ENCODE measurements around the gene ACTA2.

The ACTA2 gene

GRCh38 chr10:88895250-88895649 is 57.3 kb downstream of the ACTA2 start:
- Histone ChIP-seq H3K4me1 (ENCODE audit: insufficient read depth, low read length, severe bottlenecking) (peaks cover 8% of the 10 kb centered on the region), H3K9me2 (ENCODE audit: low read depth, low read length) (no peaks in the 10 kb centered on the region), H3F3A (ENCODE audit: insufficient read depth, low read length) (no peaks in the 10 kb centered on the region), H3K4me3 (ENCODE audit: low read depth, low read length, poor library complexity, severe bottlenecking) (no peak overlapping the region), H3K27me3 (ENCODE audit: insufficient read depth, low read length) (no peaks in the 10 kb centered on the region), H2AFZ (ENCODE audit: low read length) (no peak overlapping the region), H3K9me3 (ENCODE audit: low read length) (no peaks in the 10 kb centered on the region), H3K36me3 (ENCODE audit: insufficient read depth, low read length) (no peaks in the 10 kb centered on the region), H3K27ac (ENCODE audit: low read depth, low read length, poor library complexity, severe bottlenecking) (no peak overlapping the region), H3K9ac (ENCODE audit: low read length) (no peak overlapping the region), H3K4me2 (ENCODE audit: low read length) (no peak overlapping the region), H3K79me2 (ENCODE audit: insufficient read depth, low read length) (0 out of 2 replicates have a peak, but pooled peaks cover 5% of the 10 kb centered on the region), H4K20me1 (ENCODE audit: insufficient read depth, low read length) (no peaks in the 10 kb centered on the region)
- TF ChIP-seq EZH2 (IDR thresholded peaks at IDR 0.05; ENCODE audit: borderline replicate concordance, low read length) (no peak), CTCF (IDR thresholded peaks at IDR 0.05; ENCODE audit: low read length) (no peak)

GRCh38 chr10:88893611-88894010 is 59.0 kb downstream of the ACTA2 start:
- Histone ChIP-seq H3K4me2 (ENCODE audit: low read length) (no peak overlapping the region), H3K9ac (ENCODE audit: low read length) (no peak overlapping the region), H3F3A (ENCODE audit: insufficient read depth, low read length) (no peaks in the 10 kb centered on the region), H3K36me3 (ENCODE audit: insufficient read depth, low read length) (no peaks in the 10 kb centered on the region), H3K27ac (ENCODE audit: low read depth, low read length, poor library complexity, severe bottlenecking) (no peak overlapping the region), H3K79me2 (ENCODE audit: insufficient read depth, low read length) (peaks cover 9% of the 10 kb centered on the region; the same call in 1 of the 2 replicates), H3K9me3 (ENCODE audit: low read length) (no peaks in the 10 kb centered on the region), H2AFZ (ENCODE audit: low read length) (no peak overlapping the region), H4K20me1 (ENCODE audit: insufficient read depth, low read length) (no peaks in the 10 kb centered on the region), H3K9me2 (ENCODE audit: low read depth, low read length) (no peaks in the 10 kb centered on the region), H3K4me1 (ENCODE audit: insufficient read depth, low read length, severe bottlenecking) (peaks cover 16% of the 10 kb centered on the region), H3K27me3 (ENCODE audit: insufficient read depth, low read length) (no peaks in the 10 kb centered on the region), H3K4me3 (ENCODE audit: low read depth, low read length, poor library complexity, severe bottlenecking) (no peak overlapping the region)
- no peak for TF ChIP-seq EZH2 (IDR thresholded peaks at IDR 0.05; ENCODE audit: borderline replicate concordance, low read length)
- TF ChIP-seq CTCF (IDR thresholded peaks at IDR 0.05; ENCODE audit: low read length), result no peak

- Histone ChIP-seq H3K79me2 (ENCODE audit: insufficient read depth, low read length) (peaks cover 9% of the 10 kb centered on the region), H3K9me2 (ENCODE audit: low read depth, low read length) (no peaks in the 10 kb centered on the region), H2AFZ (ENCODE audit: low read length) (no peak overlapping the region), H3K27ac (ENCODE audit: low read depth, low read length, poor library complexity, severe bottlenecking) (no peak overlapping the region), H3K4me3 (ENCODE audit: low read depth, low read length, poor library complexity, severe bottlenecking) (no peak overlapping the region), H3K4me2 (ENCODE audit: low read length) (no peak overlapping the region), H3K4me1 (ENCODE audit: insufficient read depth, low read length, severe bottlenecking) (peaks cover 25% of the 10 kb centered on the region), H3K9me3 (ENCODE audit: low read length) (no peaks in the 10 kb centered on the region), H3F3A (ENCODE audit: insufficient read depth, low read length) (no peaks in the 10 kb centered on the region), H3K36me3 (ENCODE audit: insufficient read depth, low read length) (no peaks in the 10 kb centered on the region), H4K20me1 (ENCODE audit: insufficient read depth, low read length) (no peaks in the 10 kb centered on the region), H3K9ac (ENCODE audit: low read length) (no peak overlapping the region), H3K27me3 (ENCODE audit: insufficient read depth, low read length) (no peaks in the 10 kb centered on the region)
- TF ChIP-seq EZH2 (IDR thresholded peaks at IDR 0.05; ENCODE audit: borderline replicate concordance, low read length) (no peak), CTCF (IDR thresholded peaks at IDR 0.05; ENCODE audit: low read length) (no peak)
Measured at GRCh38 chr10:88892222-88892967, 60.2 kb downstream of the ACTA2 start.
